ENCODE results near the gene HERC6.
"Not testable (repeated sequence)": the region's sequence is repeated elsewhere in the genome, so short reads cannot be mapped to it uniquely, and the experiment has no call there.

Gene HERC6

DNA sequence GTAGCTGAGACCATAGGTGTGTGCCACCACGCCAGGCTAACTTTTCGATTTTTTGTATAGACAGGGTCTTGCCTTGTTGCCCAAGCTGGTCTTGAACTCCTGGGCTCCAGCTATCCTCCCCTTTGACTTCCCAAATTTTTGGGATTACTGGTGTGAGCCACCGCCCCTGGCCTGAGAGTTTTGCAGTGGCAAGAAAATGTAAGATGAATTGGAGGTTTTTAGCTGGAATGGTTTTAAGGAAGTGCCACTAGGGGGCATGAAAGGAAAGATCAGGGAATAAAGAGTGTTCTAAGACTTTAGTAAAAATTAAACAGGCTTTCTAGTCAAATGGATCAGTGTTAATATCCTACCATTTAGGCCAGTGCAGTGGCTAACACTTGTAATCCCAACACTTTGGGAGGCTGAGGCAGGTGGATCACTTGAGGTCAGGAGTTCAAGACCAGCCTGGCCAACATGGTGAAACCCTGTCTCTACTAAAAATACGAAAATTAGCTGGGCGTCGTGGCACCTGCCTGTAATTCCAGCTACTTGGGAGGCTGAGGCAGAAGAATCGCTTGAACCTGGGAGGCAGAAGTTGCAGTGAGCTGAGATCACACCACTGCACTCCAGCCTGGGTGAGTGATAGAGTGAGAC lies 9.4 kb upstream of the HERC6 start:
- H3K4me3 ChIP-seq (replicated peaks; ENCODE audit: insufficient read depth, low read length); H3K27me3 ChIP-seq (ENCODE audit: insufficient read depth, poor library complexity, severe bottlenecking); H3K27ac ChIP-seq (replicated peaks): not testable (repeated sequence)
- TF ChIP-seq, protein P1, sequence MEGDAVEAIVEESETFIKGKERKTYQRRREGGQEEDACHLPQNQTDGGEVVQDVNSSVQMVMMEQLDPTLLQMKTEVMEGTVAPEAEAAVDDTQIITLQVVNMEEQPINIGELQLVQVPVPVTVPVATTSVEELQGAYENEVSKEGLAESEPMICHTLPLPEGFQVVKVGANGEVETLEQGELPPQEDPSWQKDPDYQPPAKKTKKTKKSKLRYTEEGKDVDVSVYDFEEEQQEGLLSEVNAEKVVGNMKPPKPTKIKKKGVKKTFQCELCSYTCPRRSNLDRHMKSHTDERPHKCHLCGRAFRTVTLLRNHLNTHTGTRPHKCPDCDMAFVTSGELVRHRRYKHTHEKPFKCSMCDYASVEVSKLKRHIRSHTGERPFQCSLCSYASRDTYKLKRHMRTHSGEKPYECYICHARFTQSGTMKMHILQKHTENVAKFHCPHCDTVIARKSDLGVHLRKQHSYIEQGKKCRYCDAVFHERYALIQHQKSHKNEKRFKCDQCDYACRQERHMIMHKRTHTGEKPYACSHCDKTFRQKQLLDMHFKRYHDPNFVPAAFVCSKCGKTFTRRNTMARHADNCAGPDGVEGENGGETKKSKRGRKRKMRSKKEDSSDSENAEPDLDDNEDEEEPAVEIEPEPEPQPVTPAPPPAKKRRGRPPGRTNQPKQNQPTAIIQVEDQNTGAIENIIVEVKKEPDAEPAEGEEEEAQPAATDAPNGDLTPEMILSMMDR (IDR thresholded peaks at IDR 0.05; ENCODE audit: insufficient read depth, low read length) = peak; percentile 16
- peak; percentile 76 for TF ChIP-seq SPI1 (IDR thresholded peaks at IDR 0.05; ENCODE audit: borderline replicate concordance, low read depth)
- DNase-seq (ENCODE audit: low read depth in 1 of 2, low spot score in 1 of 2) = peak in 1 of 2 experiments; percentile 18

DNA sequence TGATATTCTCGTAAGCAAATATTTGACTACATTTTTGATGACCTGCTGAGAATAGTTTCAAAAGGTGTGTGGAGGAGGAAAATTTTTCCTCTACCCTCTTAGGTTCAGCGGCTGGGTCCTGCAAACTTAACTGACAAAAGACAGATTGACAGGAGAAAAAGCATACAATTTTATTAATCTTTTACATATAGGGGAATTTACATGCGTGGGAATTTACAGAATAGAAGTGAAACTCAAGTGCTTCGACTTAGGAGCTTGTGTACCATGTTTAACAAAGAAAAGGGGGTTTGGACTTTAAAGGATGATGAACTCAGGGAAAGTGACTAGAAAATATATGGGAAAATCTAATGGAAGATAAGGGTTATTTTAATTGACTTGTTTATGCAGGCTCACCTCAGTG lies 2.5 kb downstream of the HERC6 start:
- DNase-seq (ENCODE audit: low read depth in 1 of 2, low spot score in 1 of 2) = no peak
- Histone ChIP-seq H3K27me3 (ENCODE audit: insufficient read depth, poor library complexity, severe bottlenecking) (no peaks in the 10 kb centered on the region), H3K4me3 (replicated peaks; ENCODE audit: insufficient read depth, low read length) (no peak overlapping the region), H3K27ac (replicated peaks) (no peak overlapping the region)
- TF ChIP-seq, protein P2, sequence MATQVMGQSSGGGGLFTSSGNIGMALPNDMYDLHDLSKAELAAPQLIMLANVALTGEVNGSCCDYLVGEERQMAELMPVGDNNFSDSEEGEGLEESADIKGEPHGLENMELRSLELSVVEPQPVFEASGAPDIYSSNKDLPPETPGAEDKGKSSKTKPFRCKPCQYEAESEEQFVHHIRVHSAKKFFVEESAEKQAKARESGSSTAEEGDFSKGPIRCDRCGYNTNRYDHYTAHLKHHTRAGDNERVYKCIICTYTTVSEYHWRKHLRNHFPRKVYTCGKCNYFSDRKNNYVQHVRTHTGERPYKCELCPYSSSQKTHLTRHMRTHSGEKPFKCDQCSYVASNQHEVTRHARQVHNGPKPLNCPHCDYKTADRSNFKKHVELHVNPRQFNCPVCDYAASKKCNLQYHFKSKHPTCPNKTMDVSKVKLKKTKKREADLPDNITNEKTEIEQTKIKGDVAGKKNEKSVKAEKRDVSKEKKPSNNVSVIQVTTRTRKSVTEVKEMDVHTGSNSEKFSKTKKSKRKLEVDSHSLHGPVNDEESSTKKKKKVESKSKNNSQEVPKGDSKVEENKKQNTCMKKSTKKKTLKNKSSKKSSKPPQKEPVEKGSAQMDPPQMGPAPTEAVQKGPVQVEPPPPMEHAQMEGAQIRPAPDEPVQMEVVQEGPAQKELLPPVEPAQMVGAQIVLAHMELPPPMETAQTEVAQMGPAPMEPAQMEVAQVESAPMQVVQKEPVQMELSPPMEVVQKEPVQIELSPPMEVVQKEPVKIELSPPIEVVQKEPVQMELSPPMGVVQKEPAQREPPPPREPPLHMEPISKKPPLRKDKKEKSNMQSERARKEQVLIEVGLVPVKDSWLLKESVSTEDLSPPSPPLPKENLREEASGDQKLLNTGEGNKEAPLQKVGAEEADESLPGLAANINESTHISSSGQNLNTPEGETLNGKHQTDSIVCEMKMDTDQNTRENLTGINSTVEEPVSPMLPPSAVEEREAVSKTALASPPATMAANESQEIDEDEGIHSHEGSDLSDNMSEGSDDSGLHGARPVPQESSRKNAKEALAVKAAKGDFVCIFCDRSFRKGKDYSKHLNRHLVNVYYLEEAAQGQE (IDR thresholded peaks at IDR 0.05; ENCODE audit: insufficient replicate concordance, low read depth) = no peak
- TF ChIP-seq GABPA (IDR thresholded peaks at IDR 0.05; ENCODE audit: low read depth) = no peak

DNA sequence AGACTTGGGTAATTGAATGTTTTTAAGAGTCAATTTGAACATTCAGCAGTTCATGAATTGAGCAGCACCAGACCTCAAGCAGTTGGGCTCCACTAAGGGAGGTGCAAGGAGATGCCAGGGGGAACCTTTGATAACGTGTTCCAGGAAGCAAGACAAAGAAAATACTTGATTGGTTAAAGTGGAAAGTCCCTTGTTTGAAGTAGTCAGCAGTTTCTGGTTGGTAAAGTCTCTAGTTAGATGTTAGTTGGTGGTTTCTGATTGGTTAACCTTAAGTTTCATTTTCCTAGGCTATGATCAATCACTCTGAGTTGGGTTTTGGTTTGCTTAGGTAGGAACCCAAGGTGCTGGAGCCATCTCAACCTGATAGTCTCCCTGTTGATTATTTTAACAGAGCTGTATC lies 4.0 kb downstream of the HERC6 start:
- H3K27ac ChIP-seq (replicated peaks) = no peak overlapping the region
- TF ChIP-seq SPI1 (IDR thresholded peaks at IDR 0.05; ENCODE audit: borderline replicate concordance, low read depth) (no peak), GABPA (IDR thresholded peaks at IDR 0.05; ENCODE audit: low read depth) (no peak), POLR2AphosphoS5 (IDR thresholded peaks at IDR 0.05; ENCODE audit: low read depth) (no peak)
- TF ChIP-seq, protein P2 (IDR thresholded peaks at IDR 0.05; ENCODE audit: insufficient replicate concordance, low read depth) = no peak
- TF ChIP-seq, protein P1 (IDR thresholded peaks at IDR 0.05; ENCODE audit: insufficient read depth, low read length) = no peak
- no peak for DNase-seq (ENCODE audit: low read depth in 1 of 2, low spot score in 1 of 2)
- no peak overlapping the region for H3K4me3 ChIP-seq (replicated peaks; ENCODE audit: insufficient read depth, low read length)
- no peaks in the 10 kb centered on the region for H3K27me3 ChIP-seq (ENCODE audit: insufficient read depth, poor library complexity, severe bottlenecking)

- DNase-seq (ENCODE audit: low read depth in 1 of 2, low spot score in 1 of 2) = no peak
- no peak overlapping the region for H3K4me3 ChIP-seq (replicated peaks; ENCODE audit: insufficient read depth, low read length)
- TF ChIP-seq POLR2AphosphoS5 (IDR thresholded peaks at IDR 0.05; ENCODE audit: low read depth) = no peak
- no peak for TF ChIP-seq SPI1 (IDR thresholded peaks at IDR 0.05; ENCODE audit: borderline replicate concordance, low read depth)
- TF ChIP-seq GABPA (IDR thresholded peaks at IDR 0.05; ENCODE audit: low read depth) = no peak
- TF ChIP-seq, protein P1 (IDR thresholded peaks at IDR 0.05; ENCODE audit: insufficient read depth, low read length) = no peak
- TF ChIP-seq, protein P2 (IDR thresholded peaks at IDR 0.05; ENCODE audit: insufficient replicate concordance, low read depth) = no peak
- no peaks in the 10 kb centered on the region for H3K27me3 ChIP-seq (ENCODE audit: insufficient read depth, poor library complexity, severe bottlenecking)
- no peak overlapping the region for H3K27ac ChIP-seq (replicated peaks)
Observed at GRCh38 chr4:88390128-88390527, 11.5 kb downstream of the HERC6 start.

Measured in HL-60 (cell line).